ENCODE measurements around the gene ELOVL5.

The ELOVL5 gene

DNA sequence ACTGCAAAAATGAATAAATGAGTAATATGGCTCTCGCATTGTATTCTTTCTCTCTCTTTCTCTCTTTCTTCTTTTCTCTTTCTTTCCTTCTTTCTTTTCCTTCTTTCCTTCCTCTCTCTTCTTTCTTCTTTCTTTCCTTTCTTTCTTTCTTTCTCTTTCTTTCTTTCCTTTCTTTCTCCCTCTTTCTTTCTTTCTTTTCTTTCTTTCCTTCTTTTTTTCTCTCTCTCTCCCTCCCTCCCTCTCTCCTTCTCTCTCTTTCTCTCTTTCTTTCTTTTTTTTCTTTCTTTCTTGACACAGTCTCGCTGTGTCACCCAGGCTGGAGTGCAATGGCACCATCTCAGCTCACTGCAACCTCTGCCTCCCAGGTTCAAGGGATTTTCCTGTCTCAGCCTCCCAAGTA lies 20.3 kb upstream of the ELOVL5 start:
- Histone ChIP-seq H3K9me2 (ENCODE audit: low read depth, low read length) (no peaks in the 10 kb centered on the region), H3K79me2 (ENCODE audit: insufficient read depth, low read length) (no peaks in the 10 kb centered on the region), H3K27me3 (ENCODE audit: insufficient read depth, low read length) (no peaks in the 10 kb centered on the region), H3K4me2 (ENCODE audit: low read length) (no peak overlapping the region), H3K27ac (ENCODE audit: low read depth, low read length, poor library complexity, severe bottlenecking) (no peak overlapping the region), H3K9me3 (ENCODE audit: low read length) (no peaks in the 10 kb centered on the region), H3K9ac (ENCODE audit: low read length) (no peak overlapping the region), H4K20me1 (ENCODE audit: insufficient read depth, low read length) (no peaks in the 10 kb centered on the region), H3K4me3 (ENCODE audit: low read depth, low read length, poor library complexity, severe bottlenecking) (no peak overlapping the region), H2AFZ (ENCODE audit: low read length) (no peak overlapping the region), H3F3A (ENCODE audit: insufficient read depth, low read length) (no peaks in the 10 kb centered on the region), H3K36me3 (ENCODE audit: insufficient read depth, low read length) (no peaks in the 10 kb centered on the region), H3K4me1 (ENCODE audit: insufficient read depth, low read length, severe bottlenecking) (no peaks in the 10 kb centered on the region)
- TF ChIP-seq, protein P1, sequence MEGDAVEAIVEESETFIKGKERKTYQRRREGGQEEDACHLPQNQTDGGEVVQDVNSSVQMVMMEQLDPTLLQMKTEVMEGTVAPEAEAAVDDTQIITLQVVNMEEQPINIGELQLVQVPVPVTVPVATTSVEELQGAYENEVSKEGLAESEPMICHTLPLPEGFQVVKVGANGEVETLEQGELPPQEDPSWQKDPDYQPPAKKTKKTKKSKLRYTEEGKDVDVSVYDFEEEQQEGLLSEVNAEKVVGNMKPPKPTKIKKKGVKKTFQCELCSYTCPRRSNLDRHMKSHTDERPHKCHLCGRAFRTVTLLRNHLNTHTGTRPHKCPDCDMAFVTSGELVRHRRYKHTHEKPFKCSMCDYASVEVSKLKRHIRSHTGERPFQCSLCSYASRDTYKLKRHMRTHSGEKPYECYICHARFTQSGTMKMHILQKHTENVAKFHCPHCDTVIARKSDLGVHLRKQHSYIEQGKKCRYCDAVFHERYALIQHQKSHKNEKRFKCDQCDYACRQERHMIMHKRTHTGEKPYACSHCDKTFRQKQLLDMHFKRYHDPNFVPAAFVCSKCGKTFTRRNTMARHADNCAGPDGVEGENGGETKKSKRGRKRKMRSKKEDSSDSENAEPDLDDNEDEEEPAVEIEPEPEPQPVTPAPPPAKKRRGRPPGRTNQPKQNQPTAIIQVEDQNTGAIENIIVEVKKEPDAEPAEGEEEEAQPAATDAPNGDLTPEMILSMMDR (IDR thresholded peaks at IDR 0.05; ENCODE audit: low read length), result no peak

DNA sequence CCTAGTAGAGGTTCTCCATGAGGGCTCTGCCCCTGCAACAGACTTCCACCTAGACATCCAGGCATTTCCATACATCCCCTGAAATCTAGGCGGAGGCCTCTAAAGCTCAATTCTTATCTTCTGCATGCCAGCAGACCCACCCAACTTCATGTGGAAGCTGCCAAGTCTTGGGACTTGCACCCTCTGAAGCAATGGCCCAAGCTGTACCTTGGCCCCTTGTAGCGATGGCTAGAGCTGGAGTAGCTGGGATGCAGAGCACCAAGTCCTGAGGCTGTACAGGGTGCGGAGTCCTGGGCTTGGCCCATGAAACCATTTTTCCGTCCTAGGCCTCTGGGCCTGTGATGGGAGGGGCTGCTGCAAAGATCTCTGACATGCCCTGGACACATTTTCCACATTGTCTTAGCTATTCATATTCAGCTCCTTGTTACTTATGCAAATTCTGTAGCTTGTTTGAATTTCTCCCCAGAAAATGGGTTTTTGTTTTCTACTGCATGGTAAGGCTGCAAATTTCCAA lies 17.4 kb upstream of the ELOVL5 start:
- Histone ChIP-seq H3K4me2 (ENCODE audit: low read length) (no peak overlapping the region), H3K4me1 (ENCODE audit: insufficient read depth, low read length, severe bottlenecking) (peaks cover 5% of the 10 kb centered on the region), H3K27me3 (ENCODE audit: insufficient read depth, low read length) (no peaks in the 10 kb centered on the region), H2AFZ (ENCODE audit: low read length) (no peak overlapping the region), H3K9me2 (ENCODE audit: low read depth, low read length) (no peaks in the 10 kb centered on the region), H3K27ac (ENCODE audit: low read depth, low read length, poor library complexity, severe bottlenecking) (no peak overlapping the region), H3K79me2 (ENCODE audit: insufficient read depth, low read length) (no peaks in the 10 kb centered on the region), H3K36me3 (ENCODE audit: insufficient read depth, low read length) (no peaks in the 10 kb centered on the region), H3K9me3 (ENCODE audit: low read length) (no peaks in the 10 kb centered on the region), H3F3A (ENCODE audit: insufficient read depth, low read length) (no peaks in the 10 kb centered on the region), H3K9ac (ENCODE audit: low read length) (no peak overlapping the region), H4K20me1 (ENCODE audit: insufficient read depth, low read length) (no peaks in the 10 kb centered on the region), H3K4me3 (ENCODE audit: low read depth, low read length, poor library complexity, severe bottlenecking) (no peak overlapping the region)
- TF ChIP-seq, protein P1 (IDR thresholded peaks at IDR 0.05; ENCODE audit: low read length), result no peak
- TF ChIP-seq EZH2 (IDR thresholded peaks at IDR 0.05; ENCODE audit: borderline replicate concordance, low read length), result no peak

DNA sequence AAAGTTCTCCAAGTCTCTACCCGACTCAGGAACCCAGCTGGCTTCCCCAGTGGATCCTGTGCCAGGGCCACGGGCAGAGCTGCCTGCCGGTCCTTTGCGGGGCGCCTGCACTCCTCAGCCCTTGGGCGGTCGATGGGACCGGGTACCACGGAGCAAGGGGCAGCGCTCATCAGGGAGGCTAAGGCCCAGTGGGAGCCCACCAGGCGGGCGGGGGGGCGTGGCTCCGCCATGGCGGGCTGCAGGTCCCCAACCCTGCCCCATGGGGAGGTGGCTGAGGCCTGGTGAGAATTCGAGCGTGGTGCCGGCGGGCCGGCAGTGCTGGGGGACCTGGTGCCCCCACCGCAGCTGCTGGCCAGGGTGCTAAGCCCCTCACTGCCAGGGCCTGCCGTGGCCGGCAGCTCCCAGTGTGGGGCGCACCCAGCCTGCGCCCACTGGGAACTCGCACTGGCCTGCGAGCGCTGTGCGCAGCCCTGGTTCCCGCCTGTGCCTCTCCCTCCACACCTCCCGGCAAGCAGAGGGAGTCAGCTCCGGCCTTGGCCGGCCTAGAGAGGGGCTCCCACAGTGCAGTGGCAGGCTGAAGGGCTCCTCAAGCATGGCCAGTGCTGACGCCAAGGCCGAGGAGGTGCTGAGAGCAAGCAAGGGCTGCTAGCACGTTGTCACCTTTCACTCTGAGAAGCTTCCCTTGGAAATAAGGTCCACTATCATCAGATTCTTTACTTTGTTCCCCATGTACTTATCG lies 14.8 kb upstream of the ELOVL5 start:
- Histone ChIP-seq H3K9ac (ENCODE audit: low read length) (no peak overlapping the region), H3K27ac (ENCODE audit: low read depth, low read length, poor library complexity, severe bottlenecking) (no peak overlapping the region), H3K79me2 (ENCODE audit: insufficient read depth, low read length) (no peaks in the 10 kb centered on the region), H3F3A (ENCODE audit: insufficient read depth, low read length) (no peaks in the 10 kb centered on the region), H3K4me3 (ENCODE audit: low read depth, low read length, poor library complexity, severe bottlenecking) (no peak overlapping the region), H3K9me3 (ENCODE audit: low read length) (no peaks in the 10 kb centered on the region), H3K4me1 (ENCODE audit: insufficient read depth, low read length, severe bottlenecking) (peaks cover 29% of the 10 kb centered on the region), H2AFZ (ENCODE audit: low read length) (no peak overlapping the region), H3K4me2 (ENCODE audit: low read length) (no peak overlapping the region), H3K36me3 (ENCODE audit: insufficient read depth, low read length) (no peaks in the 10 kb centered on the region), H4K20me1 (ENCODE audit: insufficient read depth, low read length) (no peaks in the 10 kb centered on the region), H3K9me2 (ENCODE audit: low read depth, low read length) (no peaks in the 10 kb centered on the region), H3K27me3 (ENCODE audit: insufficient read depth, low read length) (no peaks in the 10 kb centered on the region)
- TF ChIP-seq, protein P1 (IDR thresholded peaks at IDR 0.05; ENCODE audit: low read length), result no peak
- TF ChIP-seq EZH2 (IDR thresholded peaks at IDR 0.05; ENCODE audit: borderline replicate concordance, low read length), result no peak

Measured in OCI-LY1 (cell line).